ENCODE measurements around the gene NIFK. TPM values are rescaled to one million over a fixed set of nuclear protein-coding genes. Genes with fewer than 3 reads are reported as not detected.

The NIFK gene
- total and polyA plus RNA-seq, 2 experiments from 2014 or later: 53.6 to 54.6 TPM

DNA sequence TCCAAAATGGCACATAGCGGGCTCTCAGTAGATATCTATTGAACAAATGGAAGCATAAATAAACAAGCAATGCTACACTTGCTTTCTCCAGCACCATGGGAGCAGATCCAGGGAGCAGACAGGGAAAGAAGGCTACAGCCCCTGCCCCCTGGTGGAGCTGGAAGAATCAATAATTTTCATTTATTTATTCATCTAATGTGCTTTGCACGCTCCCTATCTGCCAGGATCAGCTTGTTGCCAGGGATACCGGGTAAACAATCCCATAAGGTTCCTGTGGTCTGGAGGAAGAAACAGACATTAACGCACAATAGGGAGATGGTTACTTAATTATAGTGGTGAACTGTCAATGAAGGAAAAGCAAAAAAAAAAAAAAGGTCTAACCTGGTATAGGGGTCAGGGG, 47.3 kb downstream of the NIFK start:
- WGBS (ENCODE audit: low lambda C conversion rate, missing lambda C conversion rate): 72% methylated on average over 4 of the region's 4 CpGs
- no peaks in the 10 kb centered on the region for H3K36me3 ChIP-seq (replicated peaks; ENCODE audit: insufficient read depth, low read depth)
- no peaks in the 10 kb centered on the region for H3K9me3 ChIP-seq (ENCODE audit: low read depth)
- H3K4me3 ChIP-seq: no peak overlapping the region
- TF ChIP-seq EZH2 (IDR thresholded peaks at IDR 0.05; ENCODE audit: borderline replicate concordance): no peak
- TF ChIP-seq, protein P1, sequence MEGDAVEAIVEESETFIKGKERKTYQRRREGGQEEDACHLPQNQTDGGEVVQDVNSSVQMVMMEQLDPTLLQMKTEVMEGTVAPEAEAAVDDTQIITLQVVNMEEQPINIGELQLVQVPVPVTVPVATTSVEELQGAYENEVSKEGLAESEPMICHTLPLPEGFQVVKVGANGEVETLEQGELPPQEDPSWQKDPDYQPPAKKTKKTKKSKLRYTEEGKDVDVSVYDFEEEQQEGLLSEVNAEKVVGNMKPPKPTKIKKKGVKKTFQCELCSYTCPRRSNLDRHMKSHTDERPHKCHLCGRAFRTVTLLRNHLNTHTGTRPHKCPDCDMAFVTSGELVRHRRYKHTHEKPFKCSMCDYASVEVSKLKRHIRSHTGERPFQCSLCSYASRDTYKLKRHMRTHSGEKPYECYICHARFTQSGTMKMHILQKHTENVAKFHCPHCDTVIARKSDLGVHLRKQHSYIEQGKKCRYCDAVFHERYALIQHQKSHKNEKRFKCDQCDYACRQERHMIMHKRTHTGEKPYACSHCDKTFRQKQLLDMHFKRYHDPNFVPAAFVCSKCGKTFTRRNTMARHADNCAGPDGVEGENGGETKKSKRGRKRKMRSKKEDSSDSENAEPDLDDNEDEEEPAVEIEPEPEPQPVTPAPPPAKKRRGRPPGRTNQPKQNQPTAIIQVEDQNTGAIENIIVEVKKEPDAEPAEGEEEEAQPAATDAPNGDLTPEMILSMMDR (IDR thresholded peaks at IDR 0.05; ENCODE audit: poor library complexity): peak; percentile 20
- H3K4me1 ChIP-seq (ENCODE audit: insufficient read depth): peaks cover 18% of the 10 kb centered on the region
- H3K27me3 ChIP-seq: no peaks in the 10 kb centered on the region
- DNase-seq (ENCODE audit: low spot score): peak; percentile 37
- no peak overlapping the region for H3K27ac ChIP-seq
- H3K4me2 ChIP-seq: no peak overlapping the region
- H3K79me2 ChIP-seq: no peaks in the 10 kb centered on the region
- no peaks in the 10 kb centered on the region for H4K20me1 ChIP-seq (ENCODE audit: insufficient read depth, poor library complexity, severe bottlenecking)
- no peak overlapping the region for H2AFZ ChIP-seq
- no peaks in the 10 kb centered on the region for H3K9me2 ChIP-seq (replicated peaks; ENCODE audit: insufficient read depth)

DNA sequence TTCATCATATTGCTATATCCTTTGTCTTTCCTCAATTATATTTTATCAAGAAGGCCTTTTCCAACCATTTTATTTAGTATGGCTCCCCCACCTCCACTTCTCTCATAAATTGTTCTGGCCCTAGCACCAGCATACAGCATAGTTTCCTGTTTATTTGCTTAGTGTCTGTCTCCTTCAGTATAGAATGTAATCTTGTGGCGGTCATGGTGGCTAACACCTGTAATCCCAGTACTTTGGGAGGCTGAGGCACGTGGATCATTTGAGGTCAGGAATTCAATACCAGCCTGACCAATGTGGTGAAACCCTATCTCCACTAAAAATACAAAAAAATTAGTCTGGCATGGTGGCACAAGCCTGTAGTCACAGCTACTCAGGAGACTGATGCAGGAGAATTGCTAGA, 47.9 kb downstream of the NIFK start:
- H3K27me3 ChIP-seq: no peaks in the 10 kb centered on the region
- H3K4me3 ChIP-seq: no peak overlapping the region
- H3K36me3 ChIP-seq (replicated peaks; ENCODE audit: insufficient read depth, low read depth): no peaks in the 10 kb centered on the region
- no peak overlapping the region for H3K27ac ChIP-seq
- no peak overlapping the region for H2AFZ ChIP-seq
- no peak for DNase-seq (ENCODE audit: low spot score)
- 98% methylated on average over 2 of the region's 2 CpGs for WGBS (ENCODE audit: low lambda C conversion rate, missing lambda C conversion rate)
- H3K4me1 ChIP-seq (ENCODE audit: insufficient read depth): peaks cover 18% of the 10 kb centered on the region
- H3K4me2 ChIP-seq: no peak overlapping the region
- no peaks in the 10 kb centered on the region for H3K9me3 ChIP-seq (ENCODE audit: low read depth)
- H4K20me1 ChIP-seq (ENCODE audit: insufficient read depth, poor library complexity, severe bottlenecking): no peaks in the 10 kb centered on the region
- no peaks in the 10 kb centered on the region for H3K79me2 ChIP-seq
- TF ChIP-seq, protein P1 (IDR thresholded peaks at IDR 0.05; ENCODE audit: poor library complexity): no peak
- TF ChIP-seq EZH2phosphoT487 (IDR thresholded peaks at IDR 0.05; ENCODE audit: low read depth, severe bottlenecking, unreplicated experiment) (no peak), EZH2 (IDR thresholded peaks at IDR 0.05; ENCODE audit: borderline replicate concordance) (no peak)
- H3K9me2 ChIP-seq (replicated peaks; ENCODE audit: insufficient read depth): no peaks in the 10 kb centered on the region

DNA sequence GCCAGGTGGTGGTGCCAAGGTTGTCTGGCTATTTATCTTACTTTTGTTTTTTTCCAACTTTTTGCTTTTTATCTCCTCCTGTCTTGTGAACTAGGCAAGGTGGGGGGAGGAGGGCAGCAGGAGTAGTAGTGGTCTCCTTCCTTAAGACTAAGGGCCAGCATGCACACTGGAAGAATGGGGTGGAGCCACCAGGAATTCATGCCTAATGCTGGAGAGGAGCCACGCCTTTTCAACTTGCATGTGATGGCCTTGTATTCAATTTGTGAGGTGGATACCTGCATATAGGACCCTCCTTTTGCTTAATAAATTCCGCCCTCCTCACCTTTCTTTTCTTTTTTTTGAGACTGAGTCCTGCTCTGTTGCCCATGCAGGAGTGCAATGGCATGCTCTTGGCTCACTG, 49.8 kb downstream of the NIFK start:
- DNase-seq (ENCODE audit: low spot score): no peak
- peaks cover 25% of the 10 kb centered on the region for H3K4me1 ChIP-seq (ENCODE audit: insufficient read depth)
- no peaks in the 10 kb centered on the region for H3K27me3 ChIP-seq
- H4K20me1 ChIP-seq (ENCODE audit: insufficient read depth, poor library complexity, severe bottlenecking): no peaks in the 10 kb centered on the region
- no peak for TF ChIP-seq EZH2phosphoT487 (IDR thresholded peaks at IDR 0.05; ENCODE audit: low read depth, severe bottlenecking, unreplicated experiment)
- no peak for TF ChIP-seq EZH2 (IDR thresholded peaks at IDR 0.05; ENCODE audit: borderline replicate concordance)
- TF ChIP-seq, protein P1 (IDR thresholded peaks at IDR 0.05; ENCODE audit: poor library complexity): no peak
- no peaks in the 10 kb centered on the region for H3K9me2 ChIP-seq (replicated peaks; ENCODE audit: insufficient read depth)
- H2AFZ ChIP-seq: no peak overlapping the region
- H3K4me2 ChIP-seq: no peak overlapping the region
- H3K36me3 ChIP-seq (replicated peaks; ENCODE audit: insufficient read depth, low read depth): no peaks in the 10 kb centered on the region
- 100% methylated on average over 2 of the region's 2 CpGs for WGBS (ENCODE audit: low lambda C conversion rate, missing lambda C conversion rate)
- H3K79me2 ChIP-seq: no peaks in the 10 kb centered on the region
- no peaks in the 10 kb centered on the region for H3K9me3 ChIP-seq (ENCODE audit: low read depth)
- H3K4me3 ChIP-seq: no peak overlapping the region
- no peak overlapping the region for H3K27ac ChIP-seq

DNA sequence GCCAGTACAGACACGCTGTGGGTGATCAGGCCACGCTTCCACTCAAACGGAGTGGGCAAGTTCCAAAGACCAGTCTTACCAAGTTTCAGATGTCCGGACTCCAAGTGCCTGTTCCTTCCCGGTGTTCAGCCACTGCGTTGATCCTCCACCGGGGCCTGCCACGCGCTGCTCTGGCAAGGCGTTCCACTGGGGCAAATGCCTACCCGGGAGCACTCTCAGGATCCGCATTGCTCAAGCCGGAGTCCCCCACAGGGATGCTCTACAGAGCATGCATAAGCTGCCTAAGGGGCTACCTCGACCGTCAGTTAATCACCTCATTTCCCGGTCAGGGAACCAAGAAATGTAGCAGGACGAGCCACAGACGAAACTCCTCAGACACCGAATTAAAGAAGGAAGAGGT, 50.5 kb downstream of the NIFK start:
- Histone ChIP-seq H3K9me3 (ENCODE audit: low read depth) (no peaks in the 10 kb centered on the region), H3K4me1 (ENCODE audit: insufficient read depth) (peaks cover 29% of the 10 kb centered on the region), H3K27me3 (no peaks in the 10 kb centered on the region), H3K4me3 (no peak overlapping the region), H2AFZ (no peak overlapping the region), H3K27ac (no peak overlapping the region), H3K79me2 (no peaks in the 10 kb centered on the region), H4K20me1 (ENCODE audit: insufficient read depth, poor library complexity, severe bottlenecking) (no peaks in the 10 kb centered on the region), H3K4me2 (no peak overlapping the region), H3K9me2 (replicated peaks; ENCODE audit: insufficient read depth) (no peaks in the 10 kb centered on the region), H3K36me3 (replicated peaks; ENCODE audit: insufficient read depth, low read depth) (no peaks in the 10 kb centered on the region)
- TF ChIP-seq, protein P1 (IDR thresholded peaks at IDR 0.05; ENCODE audit: poor library complexity): no peak
- TF ChIP-seq EZH2 (IDR thresholded peaks at IDR 0.05; ENCODE audit: borderline replicate concordance) (no peak), EZH2phosphoT487 (IDR thresholded peaks at IDR 0.05; ENCODE audit: low read depth, severe bottlenecking, unreplicated experiment) (no peak)
- WGBS (ENCODE audit: low lambda C conversion rate, missing lambda C conversion rate): 73% methylated on average over 19 of the region's 19 CpGs
- no peak for DNase-seq (ENCODE audit: low spot score)

All from hepatocyte (in vitro differentiated cells).